Stimulated activated CD4-positive, alpha-beta T cell treated with anti-CD3 and anti-CD28 coated beads, Interleukin-12 subunit alpha, Interleukin-12 subunit beta, amount 100 ng/mL, for 48 hours (primary cell): Measurements from ENCODE around the gene LAS1L.
"Not testable (repeated sequence)": the region's sequence is repeated elsewhere in the genome, so short reads cannot be mapped to it uniquely, and the experiment has no call there.

Experiments used
- DNase-seq, 3 donors: peaks; one replicate each; pipeline ENCODE4 v3.0.0-alpha.2; 2020; ENCODE audit warnings: low read depth in 2 of 3, low spot score in 1 of 3

LAS1L gene

DNA sequence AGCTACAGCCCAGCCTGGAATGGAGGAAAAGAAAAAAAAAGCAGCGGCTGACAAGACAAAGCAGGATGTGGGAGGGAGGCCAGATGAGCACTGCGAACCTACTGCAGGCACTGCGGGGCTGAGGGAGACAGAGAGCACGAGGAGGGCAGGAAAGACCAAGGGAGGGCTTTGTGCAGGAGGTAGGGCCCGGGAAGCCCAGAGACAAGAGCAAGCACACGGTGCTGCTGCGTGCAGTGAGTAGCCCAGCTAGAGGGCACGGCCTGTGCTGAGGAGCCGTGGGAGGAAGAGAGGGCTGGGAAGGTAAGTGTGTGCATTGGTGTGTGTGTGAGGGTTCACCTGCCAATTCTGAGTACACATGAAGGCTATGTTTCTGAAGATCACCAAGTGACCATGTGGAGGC is 15.6 kb downstream of the LAS1L start:
- not testable (repeated sequence) for DNase-seq

DNA sequence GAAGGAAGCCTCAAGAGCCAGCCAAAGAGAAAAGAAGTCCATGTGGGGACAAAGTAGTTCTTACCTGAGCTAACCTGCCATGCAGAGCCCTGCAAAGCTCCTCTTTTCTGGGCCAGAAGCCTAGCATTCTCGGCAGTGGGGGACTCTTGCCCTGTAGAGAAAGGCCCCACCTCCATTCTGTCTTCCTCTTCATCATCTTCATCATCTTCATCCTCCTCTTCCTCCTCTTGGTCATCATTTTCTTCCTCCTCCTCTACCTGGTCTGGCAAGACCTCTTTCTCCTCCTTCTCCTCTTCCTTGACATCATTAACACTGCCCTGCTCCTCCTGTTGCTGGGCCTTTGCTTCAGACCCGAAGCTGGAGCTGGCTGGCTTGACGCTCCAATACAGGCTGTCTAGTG is 16.7 kb downstream of the LAS1L start:
- DNase-seq: no peak

DNA sequence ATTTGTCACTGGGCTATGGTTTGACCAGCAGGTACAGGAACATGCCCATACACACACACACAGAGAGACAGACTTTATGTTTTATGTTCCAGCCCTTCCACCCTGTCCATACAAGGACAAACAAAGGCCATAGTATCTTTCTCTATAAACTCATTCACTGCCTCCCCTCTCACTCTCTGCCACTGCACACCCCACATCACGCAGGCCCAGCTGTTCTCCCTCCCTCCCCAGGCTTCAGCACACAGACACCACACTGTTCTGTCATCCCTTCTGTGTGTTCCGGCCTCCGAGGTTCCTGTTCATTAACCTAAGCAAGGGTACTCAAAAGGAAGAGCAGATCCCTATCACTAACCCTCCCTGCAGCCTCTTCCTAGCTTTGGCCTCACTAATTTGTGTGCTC is 17.8 kb downstream of the LAS1L start:
- no peak for DNase-seq

DNA sequence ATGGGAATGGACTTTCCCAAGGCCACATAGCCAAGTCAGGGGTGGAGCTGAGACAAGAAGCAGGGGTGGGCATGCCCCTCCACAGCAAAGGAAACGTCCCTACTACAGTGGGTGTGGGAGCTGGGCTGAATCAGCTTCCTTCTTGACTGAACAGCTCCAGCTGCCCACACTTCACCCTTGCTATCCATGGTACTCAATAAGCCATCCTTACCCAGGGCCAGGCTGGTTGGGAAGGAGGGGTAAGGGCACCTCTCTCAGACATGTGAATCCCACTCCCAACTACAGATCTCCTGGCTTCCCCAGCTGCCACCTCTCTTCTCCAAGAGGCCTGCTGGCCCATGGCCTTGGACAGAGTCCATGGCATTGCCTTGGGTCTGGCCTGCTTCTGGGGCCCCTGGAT is 21.0 kb downstream of the LAS1L start:
- DNase-seq: no peak

DNA sequence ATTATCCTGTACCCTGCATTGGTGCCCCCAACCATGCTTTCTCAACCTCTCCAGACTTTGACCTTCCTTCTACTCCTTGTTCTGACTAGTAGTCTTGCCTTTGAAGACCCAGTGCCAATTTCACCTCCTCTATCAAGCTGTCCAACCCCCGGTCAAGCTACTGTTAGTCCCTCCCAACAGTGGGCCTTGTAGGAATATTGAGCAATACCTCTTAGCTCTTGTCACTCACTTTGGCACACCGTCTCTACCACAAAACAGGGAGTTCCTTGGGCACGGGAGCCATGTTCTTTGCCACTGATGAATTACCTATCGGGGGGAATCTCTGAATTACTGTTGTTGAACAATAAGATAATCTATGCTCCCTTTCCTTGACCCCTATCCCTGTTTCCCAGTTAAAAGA is 25.2 kb downstream of the LAS1L start:
- no peak for DNase-seq

DNA sequence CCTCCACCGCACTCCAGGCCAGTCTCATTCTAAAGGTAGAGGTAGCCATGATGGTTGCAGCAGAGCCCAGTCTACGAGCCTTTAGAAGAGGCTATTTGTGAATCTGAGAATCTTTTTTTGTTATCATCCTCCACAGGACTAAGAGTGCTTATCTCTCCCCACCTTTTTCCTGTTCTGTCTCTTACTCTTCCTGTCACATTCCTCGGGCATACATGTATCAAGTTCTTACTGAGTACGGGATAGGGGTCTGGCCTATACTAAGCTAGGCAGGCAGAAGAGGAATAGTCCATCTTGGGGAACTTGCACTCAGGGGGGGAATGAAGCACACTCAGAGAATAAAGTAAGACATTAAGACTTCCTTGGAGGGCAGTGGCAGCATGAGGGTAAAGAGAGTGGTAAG is 25.7 kb downstream of the LAS1L start:
- no peak for DNase-seq

DNA sequence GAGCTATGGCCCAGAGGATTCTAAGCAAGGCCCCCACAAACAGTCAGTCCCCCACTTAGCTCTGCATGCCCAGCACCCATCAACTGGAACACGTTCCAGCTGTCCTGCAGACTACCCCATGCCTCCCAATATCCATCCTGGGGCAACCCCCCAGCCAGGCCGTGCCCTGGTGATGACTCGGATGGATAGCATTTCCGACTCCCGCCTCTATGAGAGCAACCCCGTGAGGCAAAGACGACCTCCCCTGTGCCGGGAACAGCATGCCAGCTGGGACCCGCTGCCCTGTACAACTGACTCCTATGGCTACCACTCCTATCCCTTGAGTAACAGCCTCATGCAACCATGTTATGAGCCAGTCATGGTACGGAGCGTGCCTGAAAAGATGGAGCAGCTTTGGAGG is 32.0 kb downstream of the LAS1L start:
- no peak for DNase-seq

DNA sequence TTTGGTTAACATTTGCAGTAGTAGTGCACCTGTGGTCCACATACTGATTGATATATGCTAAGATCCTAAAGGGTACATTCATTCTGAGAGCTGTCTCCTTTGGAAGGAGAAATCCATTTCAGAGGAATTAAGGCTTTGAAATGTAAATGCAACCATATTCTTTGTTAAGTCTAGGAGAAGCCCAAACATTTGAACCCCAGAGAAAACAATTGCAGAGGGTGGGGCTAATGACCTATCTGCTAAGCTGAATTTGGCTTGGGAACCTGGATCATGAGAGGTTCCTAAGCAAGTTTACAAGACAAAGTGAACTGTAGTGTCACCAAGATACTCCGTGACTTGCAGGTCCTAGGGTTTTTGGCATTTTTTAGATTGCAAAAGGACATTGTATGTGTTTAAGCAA is 41.2 kb downstream of the LAS1L start:
- DNase-seq: no peak

DNA sequence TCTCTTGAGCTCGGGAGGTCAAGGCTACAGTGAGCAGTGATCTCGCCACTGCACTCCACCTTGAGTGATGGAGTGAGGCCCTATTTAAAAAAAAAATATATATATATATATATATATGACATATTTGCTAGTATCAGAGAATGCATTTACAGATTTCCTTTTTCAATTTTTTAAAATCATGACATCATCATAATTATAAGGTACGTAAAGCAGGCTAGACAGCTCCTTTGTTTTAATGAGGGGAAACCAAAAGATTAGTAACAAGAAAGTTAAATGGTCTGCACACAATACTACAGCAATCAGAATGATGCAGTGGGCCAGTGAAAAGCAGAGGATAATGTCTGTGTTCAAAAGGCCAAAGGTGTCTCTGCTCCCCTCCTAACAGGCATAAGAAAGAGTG is 43.0 kb downstream of the LAS1L start:
- DNase-seq: no peak

DNA sequence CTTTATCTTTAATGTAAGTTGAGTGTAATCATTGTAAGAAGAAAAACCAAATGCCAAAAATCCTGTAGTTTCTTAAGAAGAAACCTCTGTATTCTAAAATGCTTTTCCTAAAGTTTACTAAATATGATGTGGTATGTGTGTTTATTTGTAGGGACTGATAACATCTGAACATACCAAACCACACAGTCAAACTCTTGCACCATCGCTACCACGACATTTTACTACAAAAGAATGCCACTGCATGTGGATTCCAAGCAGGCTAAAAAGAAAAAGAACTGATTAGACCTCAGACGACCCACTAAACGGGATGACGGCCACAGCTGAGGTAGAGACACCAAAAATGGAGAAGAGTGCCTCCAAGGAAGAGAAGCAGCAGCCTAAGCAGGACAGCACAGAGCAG is 46.1 kb downstream of the LAS1L start:
- no peak for DNase-seq

DNA sequence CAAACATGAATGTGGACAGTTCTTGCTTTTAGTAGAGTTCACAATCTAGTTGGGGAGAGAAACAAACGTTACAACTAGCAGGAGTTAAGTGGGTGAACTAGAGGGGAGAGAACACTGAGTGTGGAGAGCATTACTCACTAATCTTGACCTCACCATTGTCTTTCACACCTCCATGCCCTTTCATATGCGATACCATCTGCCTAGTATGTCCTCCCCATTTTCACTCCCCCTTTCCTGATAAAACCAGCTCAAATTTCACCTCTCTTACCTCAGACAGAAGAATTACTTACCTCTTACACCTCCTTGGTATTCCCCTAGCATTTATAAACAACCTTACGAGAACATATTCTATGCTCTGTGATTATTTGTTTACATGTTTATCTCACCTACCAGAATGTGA is 53.6 kb downstream of the LAS1L start:
- no peak for DNase-seq

DNA sequence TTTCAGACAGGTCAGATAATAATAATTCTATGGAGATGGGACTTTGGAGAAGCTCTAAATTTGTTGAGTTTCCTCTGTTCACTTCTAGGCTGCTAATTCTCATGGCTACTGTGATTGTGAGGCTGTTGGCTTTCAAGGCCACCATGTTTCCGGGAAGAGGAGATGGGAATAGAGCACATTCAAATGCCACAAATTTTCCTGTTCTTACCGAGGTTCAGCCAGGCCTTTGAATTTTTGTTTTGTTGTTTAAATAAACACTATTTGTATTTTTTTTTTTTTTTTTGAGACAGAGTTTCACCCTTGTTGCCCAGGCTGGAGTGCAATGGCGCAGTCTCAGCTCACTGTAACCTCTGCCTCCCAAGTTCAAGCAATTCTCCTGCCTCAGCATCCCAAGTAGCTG is 55.5 kb downstream of the LAS1L start:
- not testable (repeated sequence) for DNase-seq

DNA sequence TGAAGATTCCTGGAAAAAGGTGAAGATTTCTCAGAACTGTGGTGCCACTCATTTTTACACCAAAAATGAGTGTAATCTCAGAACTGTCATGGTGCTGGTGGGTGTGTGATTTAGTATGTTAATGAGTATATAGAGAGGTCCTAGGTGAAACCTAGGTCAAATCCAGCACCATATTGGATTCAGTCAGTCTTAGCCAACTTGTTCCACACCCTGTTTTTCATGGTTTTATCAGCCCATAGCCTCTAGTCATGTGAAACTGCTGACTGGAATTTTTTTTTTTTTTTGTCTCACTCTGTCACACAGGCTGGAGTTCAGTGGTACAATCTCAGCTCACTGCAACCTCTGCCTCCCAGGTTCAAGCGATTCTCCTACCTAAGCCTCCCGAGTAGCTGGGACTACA is 58.0 kb downstream of the LAS1L start:
- DNase-seq: no peak

DNA sequence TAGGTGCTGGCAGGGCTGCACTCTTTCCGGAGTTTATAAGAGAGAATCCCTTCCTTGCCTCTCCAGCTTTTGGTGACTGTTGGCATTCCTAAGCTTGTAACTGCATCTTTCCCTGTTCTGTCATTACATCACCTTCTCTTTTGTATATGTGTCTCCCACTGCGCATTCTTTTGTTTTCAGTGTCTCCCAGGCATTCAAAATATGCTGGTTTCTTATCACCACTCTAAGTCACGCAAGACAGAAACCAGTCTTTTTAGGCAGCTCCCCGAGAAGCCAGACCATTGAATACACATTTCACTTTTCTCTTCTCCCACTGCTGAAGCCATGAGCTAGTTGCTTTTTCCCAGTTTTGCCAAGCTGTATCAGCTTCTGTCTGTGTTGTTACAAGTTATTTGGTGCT is 71.0 kb downstream of the LAS1L start:
- DNase-seq: no peak
